GM12878 (cell line): ENCODE data around the gene ENTPD3. TPM values are rescaled to one million over a fixed set of nuclear protein-coding genes. Genes with fewer than 3 reads are reported as not detected.

Experiments used
- BACH1 ChIP-seq: fragments of 450-650 bp; IDR thresholded peaks from 2 replicates; pipeline ENCODE4 v1.6.1; 2017; ENCODE audit warnings: mild to moderate bottlenecking, borderline replicate concordance
- EED ChIP-seq: sonication (generic); IDR thresholded peaks from 2 replicates; pipeline ENCODE4 v1.6.1; 2016; ENCODE audit warnings: antibody characterized with exemption, low read depth
- LARP7 ChIP-seq: fragments of 450-650 bp; IDR thresholded peaks from 2 replicates; pipeline ENCODE4 v1.6.1; 2017; ENCODE audit warnings: mild to moderate bottlenecking
- MTA2 ChIP-seq: fragments of 450-650 bp; IDR thresholded peaks from 2 replicates; pipeline ENCODE4 v1.6.1; 2016; ENCODE audit warnings: low read depth, mild to moderate bottlenecking, moderate library complexity
- NFXL1 ChIP-seq: fragments of 450-650 bp; IDR thresholded peaks from 2 replicates; pipeline ENCODE4 v1.6.1; 2017; ENCODE audit warnings: antibody characterized with exemption, mild to moderate bottlenecking, borderline replicate concordance
- PML ChIP-seq: IDR thresholded peaks from 2 replicates; pipeline ENCODE4 v1.6.1; 2012; ENCODE audit warnings: low read length, inconsistent platforms
- RCOR1 ChIP-seq: conservative IDR thresholded peaks from 2 replicates; pipeline ENCODE4 v1.6.1; 2012; ENCODE audit warnings: low read depth, low read length, improper control_type of control experiment
- RUNX3 ChIP-seq: IDR thresholded peaks from 2 replicates; pipeline ENCODE4 v1.6.1; 2012; ENCODE audit warnings: low read length, inconsistent platforms
- SMARCA5 ChIP-seq: fragments of 450-650 bp; IDR thresholded peaks from 2 replicates; pipeline ENCODE4 v1.6.1; 2017; ENCODE audit warnings: mild to moderate bottlenecking
- TCF7 ChIP-seq: IDR thresholded peaks from 2 replicates; pipeline ENCODE4 v1.6.1; 2014; ENCODE audit warnings: antibody characterized with exemption, borderline replicate concordance
- ZZZ3 ChIP-seq: IDR thresholded peaks from 2 replicates; pipeline ENCODE4 v1.6.1; 2011; ENCODE audit warnings: low read depth; ENCODE audit not compliant: control insufficient read depth, insufficient read length
- polyA plus RNA-seq, 11 experiments: library from polyadenylated mRNA; depleted of rRNA in 4 of 11; unstranded in 6 of 11; stranded (reverse) in 5 of 11; fragments of >200 nt; fragmentation: Nextera tagmentation in 4 of 11; fragmentation: Illumina TruSeq in 1 of 11; extraction: Ambion mirVana in 4 of 11; extraction: Trizol in 1 of 11; gene quantifications; 1 replicate in 1 of 11; 2 replicates in 10 of 11; pipeline versions ENCODE4 v1.2.1 to v1.2.3, GENCODE V29; 2011 to 2016; ENCODE audit warnings: inconsistent platforms in 2 of 11, missing spikeins in 2 of 11, low read depth in 1 of 11
- total RNA-seq, 4 experiments: library from RNA; depleted of rRNA in 3 of 4; stranded (reverse); fragments of >200 nt in 3 of 4; fragmentation: Illumina TruSeq in 1 of 4; extraction: Trizol in 1 of 4; gene quantifications; 2 replicates each; pipeline versions ENCODE4 v1.2.1 to v1.2.3, GENCODE V29; 2013 to 2021
- TF ChIP-seq, protein P1 (sequence below): IDR thresholded peaks from 2 replicates; pipeline ENCODE4 v1.6.1; 2011; ENCODE audit warnings: borderline replicate concordance, low read depth, mild to moderate bottlenecking, moderate library complexity, low read length; ENCODE audit not compliant: insufficient read depth, poor library complexity, severe bottlenecking
- TF ChIP-seq, protein P2 (sequence below): fragments of 450-650 bp; conservative IDR thresholded peaks from 2 replicates; pipeline ENCODE4 v1.6.1; 2017; ENCODE audit warnings: mild to moderate bottlenecking, moderate library complexity
- TF ChIP-seq, protein P3 (sequence below): IDR thresholded peaks from 2 replicates; pipeline ENCODE4 v1.6.1; 2012; ENCODE audit warnings: low read length, inconsistent platforms

The ENTPD3 gene
- total and polyA plus RNA-seq, 10 of the 15 experiments (the other 5 are each of a cell fraction or from before 2014, with no cell fraction given), result 0.03 TPM; not detected in 9

DNA sequence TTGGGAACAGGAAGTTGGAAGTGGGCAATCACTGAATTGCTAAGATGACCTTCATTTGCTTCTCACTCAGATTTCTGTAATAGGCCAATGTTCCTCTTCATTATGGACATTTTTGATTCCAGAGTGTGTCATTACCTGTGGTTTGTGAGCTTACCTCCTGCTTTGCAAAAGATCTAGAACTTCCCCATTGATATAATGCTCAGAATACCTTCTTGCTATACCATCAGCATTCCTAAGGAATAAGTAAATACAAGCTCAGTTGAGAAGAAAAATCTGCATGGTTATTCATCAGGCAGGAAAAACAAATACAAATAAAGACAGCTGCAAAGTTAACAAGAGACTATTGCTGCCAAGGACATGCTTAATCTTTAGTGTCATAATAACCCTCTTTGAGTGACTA, 64.6 kb downstream of the ENTPD3 start (continued):
- TF ChIP-seq, protein P1, sequence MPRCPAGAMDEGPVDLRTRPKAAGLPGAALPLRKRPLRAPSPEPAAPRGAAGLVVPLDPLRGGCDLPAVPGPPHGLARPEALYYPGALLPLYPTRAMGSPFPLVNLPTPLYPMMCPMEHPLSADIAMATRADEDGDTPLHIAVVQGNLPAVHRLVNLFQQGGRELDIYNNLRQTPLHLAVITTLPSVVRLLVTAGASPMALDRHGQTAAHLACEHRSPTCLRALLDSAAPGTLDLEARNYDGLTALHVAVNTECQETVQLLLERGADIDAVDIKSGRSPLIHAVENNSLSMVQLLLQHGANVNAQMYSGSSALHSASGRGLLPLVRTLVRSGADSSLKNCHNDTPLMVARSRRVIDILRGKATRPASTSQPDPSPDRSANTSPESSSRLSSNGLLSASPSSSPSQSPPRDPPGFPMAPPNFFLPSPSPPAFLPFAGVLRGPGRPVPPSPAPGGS, result no peak
- no peak for TF ChIP-seq NFXL1
- TF ChIP-seq, protein P2, sequence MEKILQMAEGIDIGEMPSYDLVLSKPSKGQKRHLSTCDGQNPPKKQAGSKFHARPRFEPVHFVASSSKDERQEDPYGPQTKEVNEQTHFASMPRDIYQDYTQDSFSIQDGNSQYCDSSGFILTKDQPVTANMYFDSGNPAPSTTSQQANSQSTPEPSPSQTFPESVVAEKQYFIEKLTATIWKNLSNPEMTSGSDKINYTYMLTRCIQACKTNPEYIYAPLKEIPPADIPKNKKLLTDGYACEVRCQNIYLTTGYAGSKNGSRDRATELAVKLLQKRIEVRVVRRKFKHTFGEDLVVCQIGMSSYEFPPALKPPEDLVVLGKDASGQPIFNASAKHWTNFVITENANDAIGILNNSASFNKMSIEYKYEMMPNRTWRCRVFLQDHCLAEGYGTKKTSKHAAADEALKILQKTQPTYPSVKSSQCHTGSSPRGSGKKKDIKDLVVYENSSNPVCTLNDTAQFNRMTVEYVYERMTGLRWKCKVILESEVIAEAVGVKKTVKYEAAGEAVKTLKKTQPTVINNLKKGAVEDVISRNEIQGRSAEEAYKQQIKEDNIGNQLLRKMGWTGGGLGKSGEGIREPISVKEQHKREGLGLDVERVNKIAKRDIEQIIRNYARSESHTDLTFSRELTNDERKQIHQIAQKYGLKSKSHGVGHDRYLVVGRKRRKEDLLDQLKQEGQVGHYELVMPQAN, result no peak
- no peak for TF ChIP-seq RUNX3
- TF ChIP-seq ZZZ3, result no peak
- no peak for TF ChIP-seq EED
- no peak for TF ChIP-seq BACH1
- TF ChIP-seq TCF7, result no peak
- no peak for TF ChIP-seq PML
- TF ChIP-seq SMARCA5, result no peak
- TF ChIP-seq MTA2, result no peak
- TF ChIP-seq RCOR1, result no peak
- no peak for TF ChIP-seq LARP7
- TF ChIP-seq, protein P3, sequence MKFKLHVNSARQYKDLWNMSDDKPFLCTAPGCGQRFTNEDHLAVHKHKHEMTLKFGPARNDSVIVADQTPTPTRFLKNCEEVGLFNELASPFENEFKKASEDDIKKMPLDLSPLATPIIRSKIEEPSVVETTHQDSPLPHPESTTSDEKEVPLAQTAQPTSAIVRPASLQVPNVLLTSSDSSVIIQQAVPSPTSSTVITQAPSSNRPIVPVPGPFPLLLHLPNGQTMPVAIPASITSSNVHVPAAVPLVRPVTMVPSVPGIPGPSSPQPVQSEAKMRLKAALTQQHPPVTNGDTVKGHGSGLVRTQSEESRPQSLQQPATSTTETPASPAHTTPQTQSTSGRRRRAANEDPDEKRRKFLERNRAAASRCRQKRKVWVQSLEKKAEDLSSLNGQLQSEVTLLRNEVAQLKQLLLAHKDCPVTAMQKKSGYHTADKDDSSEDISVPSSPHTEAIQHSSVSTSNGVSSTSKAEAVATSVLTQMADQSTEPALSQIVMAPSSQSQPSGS, result no peak
